Astrocyte (in vitro differentiated cells and primary cell): ENCODE measurements around the gene FKBP10. TPM values are rescaled to one million over a fixed set of nuclear protein-coding genes. Genes with fewer than 3 reads are reported as not detected.

Source experiments
- DNase-seq: peaks from one replicate; pipeline ENCODE4 v3.0.0-alpha.2; 2010; ENCODE audit warnings: low read depth
- FAIRE-seq: peaks from 2 replicates; lab custom pipeline; 2011; peaks lifted over from hg19 to GRCh38; lab: Jason Lieb, UNC
- H2AFZ ChIP-seq: 2 replicates; pipeline ENCODE4 v1.6.0; 2012; ENCODE audit warnings: low read depth, low read length, inconsistent platforms
- H3K27ac ChIP-seq: 2 replicates; pipeline ENCODE4 v1.5.1; 2011; ENCODE audit warnings: low read depth, low read length, inconsistent platforms
- H3K27me3 ChIP-seq: 2 replicates; pipeline ENCODE4 v1.6.0; 2011; ENCODE audit warnings: low read length, inconsistent platforms; ENCODE audit not compliant: insufficient read depth
- H3K36me3 ChIP-seq: 2 replicates; pipeline ENCODE4 v1.5.1; 2011; ENCODE audit warnings: low read length, inconsistent platforms; ENCODE audit not compliant: insufficient read depth
- H3K4me1 ChIP-seq: 2 replicates; pipeline ENCODE4 v1.5.1; 2011; ENCODE audit warnings: low read length, inconsistent platforms; ENCODE audit not compliant: insufficient read depth
- H3K4me2 ChIP-seq: 2 replicates; pipeline ENCODE4 v1.6.0; 2012; ENCODE audit warnings: low read length, inconsistent platforms
- H3K4me3 ChIP-seq: 2 replicates; pipeline ENCODE4 v1.5.1; 2011; ENCODE audit warnings: low read depth, mild to moderate bottlenecking, low read length, inconsistent platforms; ENCODE audit not compliant: insufficient read depth
- H3K79me2 ChIP-seq: 2 replicates; pipeline ENCODE4 v1.6.0; 2012; ENCODE audit warnings: mild to moderate bottlenecking, low read length, inconsistent platforms; ENCODE audit not compliant: insufficient read depth
- H3K9ac ChIP-seq: 2 replicates; pipeline ENCODE4 v1.6.0; 2012; ENCODE audit warnings: mild to moderate bottlenecking, low read length, inconsistent platforms
- H3K9me3 ChIP-seq: 2 replicates; pipeline ENCODE4 v1.5.1; 2012; ENCODE audit warnings: low read depth, mild to moderate bottlenecking, low read length, inconsistent platforms; ENCODE audit not compliant: insufficient read depth
- H4K20me1 ChIP-seq: 2 replicates; pipeline ENCODE4 v1.6.0; 2012; ENCODE audit warnings: low read length, inconsistent platforms; ENCODE audit not compliant: insufficient read depth
- H3K27ac Mint-ChIP-seq: one replicate; pipeline ENCODE4 v1.8.0; 2021; ENCODE audit warnings: mild to moderate bottlenecking, mixed read lengths; ENCODE audit not compliant: unreplicated experiment
- H3K27me3 Mint-ChIP-seq: one replicate; pipeline ENCODE4 v1.8.0; 2021; ENCODE audit warnings: low read depth, mixed read lengths; ENCODE audit not compliant: unreplicated experiment
- H3K36me3 Mint-ChIP-seq: one replicate; pipeline ENCODE4 v1.8.0; 2021; ENCODE audit warnings: low read depth, mixed read lengths; ENCODE audit not compliant: unreplicated experiment
- H3K4me1 Mint-ChIP-seq: one replicate; pipeline ENCODE4 v1.8.0; 2021; ENCODE audit warnings: low read depth, mixed read lengths; ENCODE audit not compliant: unreplicated experiment
- H3K4me3 Mint-ChIP-seq: one replicate; pipeline ENCODE4 v1.8.0; 2021; ENCODE audit warnings: mild to moderate bottlenecking, moderate library complexity, mixed read lengths; ENCODE audit not compliant: unreplicated experiment
- H3K9me3 Mint-ChIP-seq: one replicate; pipeline ENCODE4 v1.8.0; 2021; ENCODE audit warnings: mild to moderate bottlenecking, mixed read lengths; ENCODE audit not compliant: unreplicated experiment
- CTCF ChIP-seq: IDR thresholded peaks from 2 replicates; pipeline ENCODE4 v1.5.1; 2011; ENCODE audit warnings: low read depth, mild to moderate bottlenecking, inconsistent platforms, low read length, moderate library complexity; ENCODE audit not compliant: insufficient read depth
- EZH2 ChIP-seq: IDR thresholded peaks from 2 replicates; pipeline ENCODE4 v1.6.1; 2012; ENCODE audit warnings: mild to moderate bottlenecking, low read length, inconsistent platforms; ENCODE audit not compliant: insufficient read depth
- total RNA-seq: library from RNA; stranded (reverse); gene quantifications from 2 replicates; pipeline ENCODE4 v1.2.1, GENCODE V29; 2021

Gene FKBP10
- total RNA-seq, 1 donor from 2014 or later = 446 TPM

- peaks cover 30% of the 10 kb centered on the region for H3K4me1 Mint-ChIP-seq
- H3K27ac Mint-ChIP-seq = no peak overlapping the region
- no peaks in the 10 kb centered on the region for H3K27me3 Mint-ChIP-seq
- H3K36me3 Mint-ChIP-seq = no peaks in the 10 kb centered on the region
- Histone ChIP-seq H3K27me3 (no peaks in the 10 kb centered on the region), H3K4me3 (no peak overlapping the region), H3K9me3 (no peaks in the 10 kb centered on the region), H3K36me3 (no peaks in the 10 kb centered on the region), H3K9ac (no peak overlapping the region), H3K4me1 (peaks cover 19% of the 10 kb centered on the region), H3K27ac (no peak overlapping the region), H3K79me2 (no peaks in the 10 kb centered on the region), H2AFZ (no peak overlapping the region), H3K4me2 (no peak overlapping the region), H4K20me1 (no peaks in the 10 kb centered on the region)
- no peaks in the 10 kb centered on the region for H3K9me3 Mint-ChIP-seq
- TF ChIP-seq CTCF (no peak), EZH2 (no peak)
- H3K4me3 Mint-ChIP-seq = no peak overlapping the region
- FAIRE-seq (no peak), DNase-seq (no peak)
Observed at GRCh38 chr17:41794540-41794975, 18.2 kb upstream of the FKBP10 start.

- no peak for FAIRE-seq
Observed at GRCh38 chr17:41796121-41796895, 16.5 kb upstream of the FKBP10 start.

More at GRCh38 chr17:41796121-41796895, 16.5 kb upstream of the FKBP10 start:
- no peaks in the 10 kb centered on the region for H3K36me3 Mint-ChIP-seq
- peaks cover 37% of the 10 kb centered on the region for H3K4me1 Mint-ChIP-seq
- no peak overlapping the region for H3K4me3 Mint-ChIP-seq
- no peaks in the 10 kb centered on the region for H3K36me3 ChIP-seq
- peaks cover 27% of the 10 kb centered on the region for H3K4me1 ChIP-seq
- H3K27me3 ChIP-seq = no peaks in the 10 kb centered on the region
- TF ChIP-seq CTCF (no peak), EZH2 (no peak)
- H3K27me3 Mint-ChIP-seq = no peaks in the 10 kb centered on the region
- no peak overlapping the region for H3K27ac Mint-ChIP-seq
- no peak overlapping the region for H2AFZ ChIP-seq
- no peak overlapping the region for H3K4me3 ChIP-seq
- H4K20me1 ChIP-seq = no peaks in the 10 kb centered on the region
- H3K9me3 ChIP-seq = no peaks in the 10 kb centered on the region
- no peaks in the 10 kb centered on the region for H3K79me2 ChIP-seq
- no peak overlapping the region for H3K9ac ChIP-seq
- DNase-seq = no peak
- H3K9me3 Mint-ChIP-seq = no peaks in the 10 kb centered on the region
- H3K27ac ChIP-seq = no peak overlapping the region
- no peak overlapping the region for H3K4me2 ChIP-seq
